HUES64 (cell line): ENCODE data around the gene LONP2.

Experiments used
- H3K27ac ChIP-seq: 2 replicates; pipeline ENCODE4 v1.7.0; 2013; ENCODE audit warnings: low read depth, low read length, inconsistent platforms
- H3K27me3 ChIP-seq: 2 replicates; pipeline ENCODE4 v1.6.1; 2013; ENCODE audit warnings: mild to moderate bottlenecking, low read length; ENCODE audit not compliant: insufficient read depth
- H3K36me3 ChIP-seq: 2 replicates; pipeline ENCODE4 v1.6.1; 2013; ENCODE audit warnings: mild to moderate bottlenecking, low read length; ENCODE audit not compliant: insufficient read depth
- H3K4me1 ChIP-seq: 2 replicates; pipeline ENCODE4 v1.6.1; 2013; ENCODE audit warnings: mild to moderate bottlenecking, low read length, moderate library complexity; ENCODE audit not compliant: insufficient read depth
- H3K4me3 ChIP-seq: 2 replicates; pipeline ENCODE4 v1.5.1; 2013; ENCODE audit warnings: mild to moderate bottlenecking, low read length, moderate library complexity
- H3K9ac ChIP-seq: 2 replicates; pipeline ENCODE4 v1.6.1; 2013; ENCODE audit warnings: mild to moderate bottlenecking, low read depth, low read length
- H3K9me3 ChIP-seq: 2 replicates; pipeline ENCODE4 v1.6.1; 2013; ENCODE audit warnings: low read depth, low read length; ENCODE audit not compliant: insufficient read depth
- WGBS: fragments of 150-250, 120-280 bp; methylation state at CpG from one replicate; pipeline ENCODE4 v1.1.7; 2013; ENCODE audit warnings: missing lambda C conversion rate; 5-methylcytosine and 5-hydroxymethylcytosine counted together

Gene LONP2

DNA sequence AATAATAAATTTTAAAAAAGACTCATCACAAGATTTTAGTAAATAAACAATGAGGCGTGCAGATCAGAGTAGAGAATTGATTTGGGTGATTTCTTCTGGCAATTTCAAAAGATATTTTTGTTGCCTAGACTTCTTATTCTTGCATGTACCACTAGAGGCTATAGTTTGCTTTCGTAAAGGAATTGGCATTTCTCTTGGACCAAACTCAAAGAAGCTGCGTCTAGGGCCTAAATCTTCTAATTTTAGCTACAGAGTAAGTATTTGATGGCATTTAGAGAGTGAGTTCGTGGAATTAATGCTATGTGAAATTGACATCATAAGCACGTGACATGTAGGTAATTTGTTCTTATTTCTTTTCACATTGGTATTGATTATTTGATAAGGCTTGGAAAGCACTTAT is 27.6 kb downstream of the LONP2 start:
- H3K4me1 ChIP-seq = peaks cover 3% of the 10 kb centered on the region; the same call in 1 of the 2 replicates
- no peaks in the 10 kb centered on the region for H3K9me3 ChIP-seq
- H3K27ac ChIP-seq = no peak overlapping the region
- no peak overlapping the region for H3K4me3 ChIP-seq
- H3K9ac ChIP-seq = no peak overlapping the region
- 95% methylated on average over 5 of the region's 5 CpGs for WGBS
- peaks cover 28% of the 10 kb centered on the region for H3K36me3 ChIP-seq
- H3K27me3 ChIP-seq = no peaks in the 10 kb centered on the region

GRCh38 chr16:48272837-48273421 is 28.8 kb downstream of the LONP2 start:
- Histone ChIP-seq H3K4me3 (no peak overlapping the region), H3K36me3 (peaks cover 34% of the 10 kb centered on the region), H3K27me3 (no peaks in the 10 kb centered on the region), H3K9ac (no peak overlapping the region), H3K27ac (no peak overlapping the region), H3K9me3 (no peaks in the 10 kb centered on the region), H3K4me1 (peaks cover 3% of the 10 kb centered on the region; the same call in 1 of the 2 replicates)
- WGBS = 93% methylated on average over 8 of the region's 8 CpGs

GRCh38 chr16:48274476-48274875 is 30.4 kb downstream of the LONP2 start:
- no peaks in the 10 kb centered on the region for H3K9me3 ChIP-seq
- H3K27me3 ChIP-seq = no peaks in the 10 kb centered on the region
- H3K9ac ChIP-seq = no peak overlapping the region
- peaks cover 8% of the 10 kb centered on the region; the same call in 1 of the 2 replicates for H3K4me1 ChIP-seq
- WGBS = no CpG with 5 or more reads among the region's 1 CpG
- no peak overlapping the region for H3K4me3 ChIP-seq
- H3K27ac ChIP-seq = no peak overlapping the region
- peaks cover 33% of the 10 kb centered on the region for H3K36me3 ChIP-seq

GRCh38 chr16:48276102-48276501 is 32.0 kb downstream of the LONP2 start:
- no peak overlapping the region for H3K4me3 ChIP-seq
- H3K9me3 ChIP-seq = no peaks in the 10 kb centered on the region
- 80% methylated on average over 4 of the region's 4 CpGs for whole genome bisulfite sequencing
- H3K9ac ChIP-seq = no peak overlapping the region
- peak overlapping the region; percentile 1; the same call in 1 of the 2 replicates for H3K27ac ChIP-seq
- H3K36me3 ChIP-seq = peaks cover 19% of the 10 kb centered on the region
- H3K27me3 ChIP-seq = no peaks in the 10 kb centered on the region
- H3K4me1 ChIP-seq = peaks cover 8% of the 10 kb centered on the region; the same call in 1 of the 2 replicates

GRCh38 chr16:48277158-48277557 is 33.1 kb downstream of the LONP2 start:
- Histone ChIP-seq H3K27me3 (no peaks in the 10 kb centered on the region), H3K4me1 (peaks cover 8% of the 10 kb centered on the region; the same call in 1 of the 2 replicates), H3K9me3 (no peaks in the 10 kb centered on the region), H3K4me3 (no peak overlapping the region), H3K27ac (no peak overlapping the region), H3K36me3 (peaks cover 13% of the 10 kb centered on the region; the same call in 1 of the 2 replicates), H3K9ac (no peak overlapping the region)
- 97% methylated on average over 5 of the region's 5 CpGs for WGBS

GRCh38 chr16:48279199-48279598 is 35.1 kb downstream of the LONP2 start:
- peaks cover 10% of the 10 kb centered on the region for H3K36me3 ChIP-seq
- no peak overlapping the region for H3K27ac ChIP-seq
- no peak overlapping the region for H3K9ac ChIP-seq
- no peaks in the 10 kb centered on the region for H3K9me3 ChIP-seq
- H3K4me1 ChIP-seq = peaks cover 16% of the 10 kb centered on the region; the same call in 1 of the 2 replicates
- WGBS = 95% methylated on average over 2 of the region's 2 CpGs
- no peaks in the 10 kb centered on the region for H3K27me3 ChIP-seq
- H3K4me3 ChIP-seq = no peak overlapping the region

DNA sequence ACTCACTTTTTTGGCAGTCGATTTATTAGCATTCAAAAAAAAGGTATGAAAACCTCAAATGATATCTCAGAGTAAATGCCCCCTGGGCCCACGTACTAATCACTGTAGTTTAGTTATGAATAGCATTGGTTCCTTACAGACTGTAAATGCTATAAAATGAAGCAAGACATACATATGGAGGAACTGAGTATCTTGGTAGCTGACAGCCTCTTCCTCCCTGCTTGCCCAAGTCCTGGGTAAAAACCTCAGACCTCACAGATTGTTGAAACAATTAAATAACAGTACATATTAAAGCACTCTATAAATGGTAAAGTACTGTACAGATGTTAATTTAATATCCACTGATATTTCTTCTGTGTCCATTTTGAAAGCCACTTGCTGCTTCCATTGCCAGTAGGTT is 36.4 kb downstream of the LONP2 start:
- H3K36me3 ChIP-seq = peaks cover 10% of the 10 kb centered on the region
- 94% methylated on average over 2 of the region's 2 CpGs for WGBS

DNA sequence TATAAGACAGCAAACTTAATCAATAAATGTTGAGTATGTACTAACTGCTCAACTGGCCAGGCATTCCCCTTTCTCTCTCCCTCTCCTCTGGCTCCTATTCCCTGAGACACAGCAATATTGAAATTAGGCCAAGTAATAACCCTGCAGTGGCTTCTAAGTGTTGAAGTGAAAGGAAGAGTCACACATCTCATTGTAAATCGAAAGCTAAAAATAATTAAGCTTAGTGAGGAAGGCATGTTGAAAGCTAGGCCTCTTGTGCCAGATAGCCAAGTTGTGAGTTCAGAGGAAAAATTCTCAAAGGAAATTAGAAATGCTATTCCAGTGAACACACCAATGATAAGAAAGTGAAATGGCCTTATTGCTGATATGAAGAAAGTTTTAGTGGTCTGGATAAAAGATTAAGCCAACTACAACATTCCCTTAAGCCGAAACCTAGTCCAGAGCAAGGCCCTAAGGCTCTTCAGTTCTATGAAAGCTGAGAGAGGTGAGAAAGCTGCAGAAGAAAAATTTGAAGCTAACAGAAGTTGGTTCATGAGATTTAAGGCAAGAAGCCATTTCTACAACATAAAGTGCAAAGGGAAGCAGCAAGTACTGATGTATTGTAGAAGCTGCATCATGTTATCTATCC is 38.6 kb downstream of the LONP2 start:
- no peaks in the 10 kb centered on the region for H3K27me3 ChIP-seq
- 0 out of 2 replicates have a peak, but pooled peaks cover 13% of the 10 kb centered on the region for H3K4me1 ChIP-seq
- H3K36me3 ChIP-seq = peaks cover 24% of the 10 kb centered on the region
- peaks cover 16% of the 10 kb centered on the region for H3K9me3 ChIP-seq
- 93% methylated on average over 2 of the region's 2 CpGs for WGBS
- H3K4me3 ChIP-seq = no peak overlapping the region
- no peak overlapping the region for H3K9ac ChIP-seq
- H3K27ac ChIP-seq = no peak overlapping the region

More for the DNA sequence above, 36.4 kb downstream of the LONP2 start:
- Histone ChIP-seq H3K9ac (no peak overlapping the region), H3K4me1 (peaks cover 16% of the 10 kb centered on the region; the same call in 1 of the 2 replicates), H3K4me3 (no peak overlapping the region), H3K27ac (no peak overlapping the region), H3K9me3 (no peaks in the 10 kb centered on the region), H3K27me3 (no peaks in the 10 kb centered on the region)

DNA sequence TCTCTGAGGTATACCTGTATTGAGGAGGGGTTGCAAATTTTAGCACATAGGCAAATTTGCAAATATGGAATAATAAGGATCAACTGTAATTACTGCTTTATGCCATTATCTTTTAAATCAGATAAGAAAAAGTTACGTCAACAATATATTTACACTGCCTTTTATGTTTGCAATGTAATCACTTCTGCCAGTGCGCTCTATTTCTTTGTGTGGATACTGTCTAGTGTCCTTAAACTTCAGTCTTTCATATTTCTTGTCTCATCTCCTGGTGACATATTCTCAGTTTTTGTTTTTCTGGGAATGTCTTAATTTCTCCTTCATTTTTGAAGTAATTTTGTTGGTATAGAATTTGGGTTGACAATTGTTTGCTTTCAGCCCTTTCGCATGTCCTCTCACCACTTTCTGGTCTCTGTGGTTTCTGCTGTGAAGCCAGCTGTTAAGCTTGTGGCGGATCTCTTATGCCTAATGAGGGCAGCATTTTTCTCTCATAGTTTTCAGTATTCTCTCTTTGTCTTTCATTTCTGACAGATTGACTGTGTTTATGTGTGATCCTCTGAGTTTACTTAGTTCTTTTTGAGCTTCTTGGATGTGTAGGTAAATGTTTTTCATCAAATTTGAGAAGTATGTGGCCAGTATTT is 40.8 kb downstream of the LONP2 start:
- WGBS = 88% methylated on average over 4 of the region's 4 CpGs
- peaks cover 16% of the 10 kb centered on the region for H3K9me3 ChIP-seq

GRCh38 chr16:48287239-48287638 is 43.1 kb downstream of the LONP2 start:
- H3K9ac ChIP-seq = no peak overlapping the region
- H3K27me3 ChIP-seq = no peaks in the 10 kb centered on the region
- peaks cover 16% of the 10 kb centered on the region for H3K9me3 ChIP-seq
- peaks cover 8% of the 10 kb centered on the region; the same call in 1 of the 2 replicates for H3K4me1 ChIP-seq
- no peak overlapping the region for H3K4me3 ChIP-seq
- no peak overlapping the region for H3K27ac ChIP-seq
- H3K36me3 ChIP-seq = peaks cover 38% of the 10 kb centered on the region

More for the DNA sequence above, 40.8 kb downstream of the LONP2 start:
- Histone ChIP-seq H3K36me3 (peaks cover 20% of the 10 kb centered on the region), H3K27ac (no peak overlapping the region), H3K27me3 (no peaks in the 10 kb centered on the region), H3K4me1 (peaks cover 8% of the 10 kb centered on the region; the same call in 1 of the 2 replicates), H3K4me3 (no peak overlapping the region), H3K9ac (no peak overlapping the region)

GRCh38 chr16:48291303-48291702 is 47.2 kb downstream of the LONP2 start:
- 96% methylated on average over 1 of the region's 3 CpGs for WGBS
- no peak overlapping the region for H3K27ac ChIP-seq
- no peak overlapping the region for H3K9ac ChIP-seq
- H3K4me1 ChIP-seq = no peaks in the 10 kb centered on the region; the same call in 1 of the 2 replicates
- H3K4me3 ChIP-seq = no peak overlapping the region
- H3K9me3 ChIP-seq = peaks cover 13% of the 10 kb centered on the region
- no peaks in the 10 kb centered on the region for H3K27me3 ChIP-seq
- H3K36me3 ChIP-seq = peaks cover 42% of the 10 kb centered on the region
